Measurements from ENCODE around the gene TMPRSS7.
A peak's percentile ranks its signal among the peaks of the same experiment; 100 is the strongest.

Gene TMPRSS7

DNA sequence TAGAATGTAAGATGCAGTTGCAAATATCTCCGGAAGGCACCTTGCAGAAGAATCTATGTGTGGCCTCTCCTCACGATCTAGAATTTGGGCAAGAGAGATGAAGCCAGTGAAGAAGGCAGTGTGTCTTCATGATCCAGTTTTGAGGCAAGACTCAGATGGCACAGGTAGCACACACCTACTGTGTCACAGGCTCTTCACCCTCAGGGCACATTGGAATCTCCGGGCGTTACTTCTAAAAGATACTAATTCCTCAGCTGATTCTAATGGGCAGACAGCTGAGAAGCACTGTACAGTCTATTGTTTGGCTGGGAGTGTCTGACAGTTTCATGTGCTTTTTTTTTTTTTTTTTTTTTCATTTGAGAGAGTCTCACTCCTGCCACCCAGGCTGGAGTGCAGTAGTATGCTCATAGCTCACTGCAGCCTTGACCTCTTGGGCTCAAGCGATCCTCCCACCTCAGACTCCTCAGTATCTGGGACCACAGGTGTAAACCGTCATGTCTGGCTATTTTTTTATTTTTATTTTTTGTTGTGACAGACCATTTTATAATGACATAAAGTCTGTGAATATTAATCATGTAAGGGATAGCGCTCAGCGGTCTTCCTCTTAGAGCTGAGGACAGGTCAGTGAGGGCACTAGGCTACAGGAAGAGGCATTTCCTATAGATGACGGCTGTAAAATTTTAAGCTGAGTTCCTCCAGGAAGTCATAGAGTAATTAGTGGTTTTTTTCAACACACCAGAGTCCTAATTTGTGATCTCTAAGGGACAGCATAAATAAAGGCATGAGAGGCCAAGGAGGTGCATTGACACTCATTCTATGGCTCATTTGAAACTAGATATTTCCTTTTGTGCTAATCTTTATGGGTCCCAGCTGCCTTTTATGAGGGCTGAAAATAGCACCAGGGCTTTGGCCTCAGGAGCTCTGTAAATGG, 55.7 kb downstream of the TMPRSS7 start:
- Histone ChIP-seq H3K9ac (ENCODE audit: low read depth, low read length) (no peak overlapping the region), H3K4me1 (ENCODE audit: control insufficient read depth, insufficient read depth, low read length) (peaks cover 6% of the 10 kb centered on the region), H3K9me3 (ENCODE audit: control insufficient read depth, insufficient read depth, low read length) (no peaks in the 10 kb centered on the region), H3K27me3 (ENCODE audit: control insufficient read depth, insufficient read depth, low read length) (peaks cover 6% of the 10 kb centered on the region), H3K36me3 (ENCODE audit: control insufficient read depth, insufficient read depth, low read length) (no peaks in the 10 kb centered on the region), H3K4me3 (ENCODE audit: low read depth, low read length) (no peak overlapping the region)

DNA sequence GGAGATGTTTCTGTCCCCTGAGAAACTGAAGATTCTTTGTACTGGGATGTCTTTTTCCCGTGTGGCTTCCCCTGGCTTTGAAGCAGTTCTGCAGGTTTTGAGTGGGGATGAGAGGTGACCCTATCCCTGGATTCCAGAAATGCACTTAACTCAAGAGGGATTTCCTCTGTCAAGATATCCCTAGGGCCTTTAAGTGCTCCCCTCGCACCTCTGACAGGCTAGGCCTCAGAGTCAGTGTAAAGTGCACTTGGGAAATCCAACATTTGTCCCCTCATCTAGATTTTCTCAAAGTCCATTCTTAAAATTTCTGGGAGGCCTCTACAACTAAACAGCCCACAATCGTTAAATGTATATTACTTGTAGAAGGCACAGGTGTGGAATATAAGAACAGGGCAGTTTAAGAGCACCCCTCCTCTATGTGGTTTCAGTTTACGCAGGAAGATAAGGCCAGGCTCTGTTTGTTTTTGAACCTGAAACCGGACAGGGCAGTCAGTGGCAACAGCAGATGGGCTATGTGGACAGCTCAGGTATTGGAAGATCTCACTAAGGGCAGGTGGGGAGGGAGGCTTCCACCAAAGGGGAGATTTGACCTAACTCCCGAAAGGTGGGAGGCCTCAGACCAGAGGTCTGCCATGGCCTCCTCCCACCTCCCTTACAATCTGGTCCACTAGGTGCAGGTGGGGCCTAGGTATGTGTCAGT, 56.5 kb downstream of the TMPRSS7 start:
- no peaks in the 10 kb centered on the region for H3K36me3 ChIP-seq (ENCODE audit: control insufficient read depth, insufficient read depth, low read length)
- peaks cover 6% of the 10 kb centered on the region for H3K4me1 ChIP-seq (ENCODE audit: control insufficient read depth, insufficient read depth, low read length)
- H3K9me3 ChIP-seq (ENCODE audit: control insufficient read depth, insufficient read depth, low read length), result no peaks in the 10 kb centered on the region
- H3K27me3 ChIP-seq (ENCODE audit: control insufficient read depth, insufficient read depth, low read length), result no peaks in the 10 kb centered on the region
- no peak overlapping the region for H3K4me3 ChIP-seq (ENCODE audit: low read depth, low read length)
- no peak overlapping the region for H3K9ac ChIP-seq (ENCODE audit: low read depth, low read length)

- Histone ChIP-seq H3K4me1 (ENCODE audit: control insufficient read depth, insufficient read depth, low read length) (peaks cover 1% of the 10 kb centered on the region), H3K9me3 (ENCODE audit: control insufficient read depth, insufficient read depth, low read length) (no peaks in the 10 kb centered on the region), H3K36me3 (ENCODE audit: control insufficient read depth, insufficient read depth, low read length) (no peaks in the 10 kb centered on the region), H3K27me3 (ENCODE audit: control insufficient read depth, insufficient read depth, low read length) (no peaks in the 10 kb centered on the region), H3K4me3 (ENCODE audit: low read depth, low read length) (no peak overlapping the region), H3K9ac (ENCODE audit: low read depth, low read length) (peak overlapping the region; percentile 12)
These were observed 58.1 kb downstream of the TMPRSS7 start for GRCh38 chr3:112092496-112093179.

DNA sequence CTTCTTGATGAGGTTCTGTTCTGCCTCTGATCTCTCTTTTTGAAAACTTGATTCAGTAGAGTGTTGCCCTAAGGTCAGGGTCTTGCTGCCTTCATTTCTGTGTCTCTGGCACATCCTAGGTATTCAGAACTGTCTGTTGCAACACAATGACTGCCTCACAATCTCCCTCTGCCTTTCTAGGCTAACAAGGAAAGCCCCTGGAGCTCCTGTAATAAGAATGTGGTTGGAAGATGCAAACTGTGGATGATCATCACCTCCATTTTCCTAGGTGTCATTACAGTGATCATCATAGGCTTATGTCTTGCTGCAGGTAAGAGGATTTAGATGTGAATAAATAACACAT, 58.6 kb downstream of the TMPRSS7 start:
- no peaks in the 10 kb centered on the region for H3K4me1 ChIP-seq (ENCODE audit: control insufficient read depth, insufficient read depth, low read length)
- no peaks in the 10 kb centered on the region for H3K27me3 ChIP-seq (ENCODE audit: control insufficient read depth, insufficient read depth, low read length)
- H3K9ac ChIP-seq (ENCODE audit: low read depth, low read length), result no peak overlapping the region
- no peaks in the 10 kb centered on the region for H3K9me3 ChIP-seq (ENCODE audit: control insufficient read depth, insufficient read depth, low read length)
- no peaks in the 10 kb centered on the region for H3K36me3 ChIP-seq (ENCODE audit: control insufficient read depth, insufficient read depth, low read length)
- no peak overlapping the region for H3K4me3 ChIP-seq (ENCODE audit: low read depth, low read length)

- H3K9me3 ChIP-seq (ENCODE audit: control insufficient read depth, insufficient read depth, low read length), result no peaks in the 10 kb centered on the region
- no peak overlapping the region for H3K9ac ChIP-seq (ENCODE audit: low read depth, low read length)
- H3K4me1 ChIP-seq (ENCODE audit: control insufficient read depth, insufficient read depth, low read length), result no peaks in the 10 kb centered on the region
- H3K36me3 ChIP-seq (ENCODE audit: control insufficient read depth, insufficient read depth, low read length), result no peaks in the 10 kb centered on the region
- no peak overlapping the region for H3K4me3 ChIP-seq (ENCODE audit: low read depth, low read length)
- H3K27me3 ChIP-seq (ENCODE audit: control insufficient read depth, insufficient read depth, low read length), result no peaks in the 10 kb centered on the region
These were observed 61.2 kb downstream of the TMPRSS7 start for GRCh38 chr3:112095731-112096130.

GRCh38 chr3:112096176-112096575, 61.6 kb downstream of the TMPRSS7 start:
- no peaks in the 10 kb centered on the region for H3K4me1 ChIP-seq (ENCODE audit: control insufficient read depth, insufficient read depth, low read length)
- H3K4me3 ChIP-seq (ENCODE audit: low read depth, low read length), result no peak overlapping the region
- H3K9ac ChIP-seq (ENCODE audit: low read depth, low read length), result no peak overlapping the region
- no peaks in the 10 kb centered on the region for H3K9me3 ChIP-seq (ENCODE audit: control insufficient read depth, insufficient read depth, low read length)
- H3K36me3 ChIP-seq (ENCODE audit: control insufficient read depth, insufficient read depth, low read length), result no peaks in the 10 kb centered on the region
- no peaks in the 10 kb centered on the region for H3K27me3 ChIP-seq (ENCODE audit: control insufficient read depth, insufficient read depth, low read length)

DNA sequence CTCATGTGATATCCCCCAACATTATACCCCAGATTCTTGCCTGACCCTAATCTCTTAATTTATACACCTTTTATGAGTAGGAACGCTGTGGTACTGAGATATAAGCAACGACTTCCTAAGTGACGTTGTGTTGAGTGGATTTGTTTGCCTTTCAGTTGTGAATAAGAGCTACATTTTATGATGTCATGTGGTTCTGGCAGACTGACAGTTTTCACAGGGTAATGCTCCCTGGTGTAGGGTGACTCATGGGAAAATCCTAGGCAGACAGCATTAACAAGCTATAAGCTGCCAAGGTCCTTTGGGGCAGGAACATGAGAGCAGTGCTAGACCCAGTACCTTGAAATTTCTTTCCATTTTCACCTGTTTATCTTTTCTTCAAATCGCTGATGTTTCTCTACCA, 62.8 kb downstream of the TMPRSS7 start:
- H3K27me3 ChIP-seq (ENCODE audit: control insufficient read depth, insufficient read depth, low read length), result no peaks in the 10 kb centered on the region
- H3K9me3 ChIP-seq (ENCODE audit: control insufficient read depth, insufficient read depth, low read length), result no peaks in the 10 kb centered on the region
- no peaks in the 10 kb centered on the region for H3K36me3 ChIP-seq (ENCODE audit: control insufficient read depth, insufficient read depth, low read length)
- H3K4me3 ChIP-seq (ENCODE audit: low read depth, low read length), result no peak overlapping the region
- H3K4me1 ChIP-seq (ENCODE audit: control insufficient read depth, insufficient read depth, low read length), result no peaks in the 10 kb centered on the region
- H3K9ac ChIP-seq (ENCODE audit: low read depth, low read length), result no peak overlapping the region

DNA sequence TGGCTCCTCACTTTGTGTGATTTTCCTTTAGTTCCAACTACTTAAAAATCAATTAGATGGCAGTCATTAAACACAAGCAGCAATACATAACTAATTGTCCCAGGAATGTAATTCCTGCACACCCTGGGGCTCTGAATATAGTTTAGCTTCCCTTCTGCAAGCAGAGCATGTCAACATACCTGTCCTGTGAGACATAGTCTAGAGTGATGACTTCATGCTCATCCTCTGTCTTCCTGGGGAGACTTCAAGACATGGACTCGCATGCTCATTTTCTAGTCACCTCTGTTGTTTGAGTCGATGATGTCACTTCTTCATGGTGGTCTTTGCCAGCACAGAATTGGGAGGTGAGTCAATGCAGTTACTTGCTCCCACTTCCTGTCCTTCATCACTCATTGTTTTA, 67.4 kb downstream of the TMPRSS7 start:
- Histone ChIP-seq H3K9ac (ENCODE audit: low read depth, low read length) (no peak overlapping the region), H3K36me3 (ENCODE audit: control insufficient read depth, insufficient read depth, low read length) (no peaks in the 10 kb centered on the region), H3K4me1 (ENCODE audit: control insufficient read depth, insufficient read depth, low read length) (no peaks in the 10 kb centered on the region), H3K4me3 (ENCODE audit: low read depth, low read length) (no peak overlapping the region), H3K27me3 (ENCODE audit: control insufficient read depth, insufficient read depth, low read length) (no peaks in the 10 kb centered on the region), H3K9me3 (ENCODE audit: control insufficient read depth, insufficient read depth, low read length) (no peaks in the 10 kb centered on the region)

GRCh38 chr3:112104774-112105173, 70.2 kb downstream of the TMPRSS7 start:
- Histone ChIP-seq H3K27me3 (ENCODE audit: control insufficient read depth, insufficient read depth, low read length) (no peaks in the 10 kb centered on the region), H3K36me3 (ENCODE audit: control insufficient read depth, insufficient read depth, low read length) (no peaks in the 10 kb centered on the region)

DNA sequence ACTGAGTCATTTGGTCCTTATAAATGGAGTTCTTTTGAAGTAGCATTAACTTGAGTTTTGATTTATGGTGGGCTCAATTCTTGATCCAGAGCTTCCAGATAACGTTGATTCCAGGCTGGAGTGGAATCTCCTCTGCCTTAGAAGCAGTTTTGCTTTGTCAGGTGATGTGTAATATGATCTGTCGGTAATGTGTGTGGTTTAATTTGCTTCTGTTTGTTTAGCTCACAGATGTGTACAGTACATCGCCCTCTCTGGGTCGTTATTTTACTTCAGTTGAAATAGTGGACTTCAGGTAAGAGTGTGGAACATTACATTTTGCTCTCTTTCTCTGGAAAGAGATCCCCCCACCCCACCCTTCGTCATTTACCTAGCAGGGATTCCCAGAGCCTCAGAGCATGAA, 74.8 kb downstream of the TMPRSS7 start:
- no peaks in the 10 kb centered on the region for H3K36me3 ChIP-seq (ENCODE audit: control insufficient read depth, insufficient read depth, low read length)

More at GRCh38 chr3:112104774-112105173, 70.2 kb downstream of the TMPRSS7 start:
- no peaks in the 10 kb centered on the region for H3K4me1 ChIP-seq (ENCODE audit: control insufficient read depth, insufficient read depth, low read length)
- H3K4me3 ChIP-seq (ENCODE audit: low read depth, low read length), result no peak overlapping the region
- H3K9me3 ChIP-seq (ENCODE audit: control insufficient read depth, insufficient read depth, low read length), result no peaks in the 10 kb centered on the region
- H3K9ac ChIP-seq (ENCODE audit: low read depth, low read length), result no peak overlapping the region

DNA sequence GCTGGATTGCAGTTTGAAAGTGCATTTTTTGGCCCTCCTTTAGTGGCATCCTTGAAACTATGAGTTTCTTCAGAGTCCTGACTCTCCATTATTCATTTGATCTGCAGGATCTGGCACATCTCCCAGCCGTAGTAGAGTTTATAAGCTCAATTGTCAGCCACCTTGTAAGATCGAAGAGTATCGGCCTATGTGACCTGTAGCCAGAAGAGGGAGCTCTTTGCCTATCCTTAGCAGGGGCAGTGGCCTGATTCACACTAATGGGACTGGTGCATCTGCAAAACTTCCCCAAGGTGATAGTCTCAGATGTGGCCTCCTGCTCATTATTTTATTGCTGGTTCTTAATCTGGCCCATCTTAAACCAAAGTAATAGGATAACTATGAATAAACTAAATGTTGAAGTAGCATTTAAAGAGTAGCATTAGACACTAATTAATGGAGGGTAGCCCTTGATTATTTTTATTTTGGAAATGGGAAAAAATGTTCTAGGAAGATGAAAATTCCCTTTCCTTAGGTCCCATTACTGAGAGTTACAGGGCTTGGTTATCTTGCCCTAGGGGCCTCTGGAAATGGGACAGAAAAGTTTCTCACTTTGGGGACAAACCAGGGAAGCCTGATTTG, 77.4 kb downstream of the TMPRSS7 start:
- H3K36me3 ChIP-seq (ENCODE audit: control insufficient read depth, insufficient read depth, low read length), result no peaks in the 10 kb centered on the region
- no peak overlapping the region for H3K9ac ChIP-seq (ENCODE audit: low read depth, low read length)
- no peaks in the 10 kb centered on the region for H3K27me3 ChIP-seq (ENCODE audit: control insufficient read depth, insufficient read depth, low read length)
- no peaks in the 10 kb centered on the region for H3K9me3 ChIP-seq (ENCODE audit: control insufficient read depth, insufficient read depth, low read length)
- H3K4me1 ChIP-seq (ENCODE audit: control insufficient read depth, insufficient read depth, low read length), result no peaks in the 10 kb centered on the region
- H3K4me3 ChIP-seq (ENCODE audit: low read depth, low read length), result no peak overlapping the region

More for the DNA sequence above, 74.8 kb downstream of the TMPRSS7 start:
- Histone ChIP-seq H3K4me3 (ENCODE audit: low read depth, low read length) (no peak overlapping the region), H3K4me1 (ENCODE audit: control insufficient read depth, insufficient read depth, low read length) (no peaks in the 10 kb centered on the region), H3K9me3 (ENCODE audit: control insufficient read depth, insufficient read depth, low read length) (no peaks in the 10 kb centered on the region), H3K9ac (ENCODE audit: low read depth, low read length) (no peak overlapping the region), H3K27me3 (ENCODE audit: control insufficient read depth, insufficient read depth, low read length) (no peaks in the 10 kb centered on the region)

Measured in iPS-15b (cell line).